Measurements from ENCODE around the gene HP1BP3.

The HP1BP3 gene

GRCh38 chr1:20716232-20716631, 70.9 kb downstream of the HP1BP3 start:
- Histone ChIP-seq H3K4me2 (ENCODE audit: low read length) (no peak overlapping the region), H3K36me3 (ENCODE audit: insufficient read depth, low read length) (no peaks in the 10 kb centered on the region), H3K9me3 (ENCODE audit: low read length) (no peaks in the 10 kb centered on the region), H3K9ac (ENCODE audit: low read length) (no peak overlapping the region), H3K4me1 (ENCODE audit: insufficient read depth, low read length, severe bottlenecking) (no peaks in the 10 kb centered on the region), H3K9me2 (ENCODE audit: low read depth, low read length) (no peaks in the 10 kb centered on the region), H3K79me2 (ENCODE audit: insufficient read depth, low read length) (no peaks in the 10 kb centered on the region), H3K27me3 (ENCODE audit: insufficient read depth, low read length) (no peaks in the 10 kb centered on the region; the same call in 1 of the 2 replicates), H2AFZ (ENCODE audit: low read length) (no peak overlapping the region), H3K4me3 (ENCODE audit: low read depth, low read length, poor library complexity, severe bottlenecking) (no peak overlapping the region), H3F3A (ENCODE audit: insufficient read depth, low read length) (no peaks in the 10 kb centered on the region), H3K27ac (ENCODE audit: low read depth, low read length, poor library complexity, severe bottlenecking) (no peak overlapping the region), H4K20me1 (ENCODE audit: insufficient read depth, low read length) (no peaks in the 10 kb centered on the region)
- TF ChIP-seq CTCF (IDR thresholded peaks at IDR 0.05; ENCODE audit: low read length) (no peak), EZH2 (IDR thresholded peaks at IDR 0.05; ENCODE audit: borderline replicate concordance, low read length) (no peak)

GRCh38 chr1:20715406-20715805, 71.7 kb downstream of the HP1BP3 start:
- Histone ChIP-seq H3K27me3 (ENCODE audit: insufficient read depth, low read length) (no peaks in the 10 kb centered on the region; the same call in 1 of the 2 replicates), H3K9me3 (ENCODE audit: low read length) (no peaks in the 10 kb centered on the region), H3K9me2 (ENCODE audit: low read depth, low read length) (no peaks in the 10 kb centered on the region), H3K79me2 (ENCODE audit: insufficient read depth, low read length) (no peaks in the 10 kb centered on the region), H3F3A (ENCODE audit: insufficient read depth, low read length) (no peaks in the 10 kb centered on the region), H4K20me1 (ENCODE audit: insufficient read depth, low read length) (no peaks in the 10 kb centered on the region), H3K36me3 (ENCODE audit: insufficient read depth, low read length) (no peaks in the 10 kb centered on the region), H2AFZ (ENCODE audit: low read length) (no peak overlapping the region), H3K4me3 (ENCODE audit: low read depth, low read length, poor library complexity, severe bottlenecking) (no peak overlapping the region), H3K9ac (ENCODE audit: low read length) (no peak overlapping the region), H3K4me1 (ENCODE audit: insufficient read depth, low read length, severe bottlenecking) (no peaks in the 10 kb centered on the region), H3K27ac (ENCODE audit: low read depth, low read length, poor library complexity, severe bottlenecking) (no peak overlapping the region), H3K4me2 (ENCODE audit: low read length) (no peak overlapping the region)
- TF ChIP-seq EZH2 (IDR thresholded peaks at IDR 0.05; ENCODE audit: borderline replicate concordance, low read length) (no peak), CTCF (IDR thresholded peaks at IDR 0.05; ENCODE audit: low read length) (no peak)

- H4K20me1 ChIP-seq (ENCODE audit: insufficient read depth, low read length), result no peaks in the 10 kb centered on the region
- H3K79me2 ChIP-seq (ENCODE audit: insufficient read depth, low read length), result no peaks in the 10 kb centered on the region
- no peak overlapping the region for H3K27ac ChIP-seq (ENCODE audit: low read depth, low read length, poor library complexity, severe bottlenecking)
- no peak overlapping the region for H3K9ac ChIP-seq (ENCODE audit: low read length)
- no peaks in the 10 kb centered on the region for H3F3A ChIP-seq (ENCODE audit: insufficient read depth, low read length)
- TF ChIP-seq CTCF (IDR thresholded peaks at IDR 0.05; ENCODE audit: low read length) (no peak), EZH2 (IDR thresholded peaks at IDR 0.05; ENCODE audit: borderline replicate concordance, low read length) (no peak)
- peaks cover 4% of the 10 kb centered on the region for H3K27me3 ChIP-seq (ENCODE audit: insufficient read depth, low read length)
- no peaks in the 10 kb centered on the region for H3K4me1 ChIP-seq (ENCODE audit: insufficient read depth, low read length, severe bottlenecking)
- no peaks in the 10 kb centered on the region for H3K9me3 ChIP-seq (ENCODE audit: low read length)
- no peaks in the 10 kb centered on the region for H3K36me3 ChIP-seq (ENCODE audit: insufficient read depth, low read length)
- no peak overlapping the region for H3K4me2 ChIP-seq (ENCODE audit: low read length)
- H2AFZ ChIP-seq (ENCODE audit: low read length), result no peak overlapping the region
- no peaks in the 10 kb centered on the region for H3K9me2 ChIP-seq (ENCODE audit: low read depth, low read length)
- H3K4me3 ChIP-seq (ENCODE audit: low read depth, low read length, poor library complexity, severe bottlenecking), result no peak overlapping the region
Observed at GRCh38 chr1:20713440-20713839, 73.7 kb downstream of the HP1BP3 start.

All from OCI-LY1 (cell line).